ENCODE measurements around the gene MAP3K20. TPM values are rescaled to one million over a fixed set of nuclear protein-coding genes. Genes with fewer than 3 reads are reported as not detected.

The MAP3K20 gene
- total and polyA plus RNA-seq, 8 donors: 49.6 to 71.8 (median 64.6) TPM

DNA sequence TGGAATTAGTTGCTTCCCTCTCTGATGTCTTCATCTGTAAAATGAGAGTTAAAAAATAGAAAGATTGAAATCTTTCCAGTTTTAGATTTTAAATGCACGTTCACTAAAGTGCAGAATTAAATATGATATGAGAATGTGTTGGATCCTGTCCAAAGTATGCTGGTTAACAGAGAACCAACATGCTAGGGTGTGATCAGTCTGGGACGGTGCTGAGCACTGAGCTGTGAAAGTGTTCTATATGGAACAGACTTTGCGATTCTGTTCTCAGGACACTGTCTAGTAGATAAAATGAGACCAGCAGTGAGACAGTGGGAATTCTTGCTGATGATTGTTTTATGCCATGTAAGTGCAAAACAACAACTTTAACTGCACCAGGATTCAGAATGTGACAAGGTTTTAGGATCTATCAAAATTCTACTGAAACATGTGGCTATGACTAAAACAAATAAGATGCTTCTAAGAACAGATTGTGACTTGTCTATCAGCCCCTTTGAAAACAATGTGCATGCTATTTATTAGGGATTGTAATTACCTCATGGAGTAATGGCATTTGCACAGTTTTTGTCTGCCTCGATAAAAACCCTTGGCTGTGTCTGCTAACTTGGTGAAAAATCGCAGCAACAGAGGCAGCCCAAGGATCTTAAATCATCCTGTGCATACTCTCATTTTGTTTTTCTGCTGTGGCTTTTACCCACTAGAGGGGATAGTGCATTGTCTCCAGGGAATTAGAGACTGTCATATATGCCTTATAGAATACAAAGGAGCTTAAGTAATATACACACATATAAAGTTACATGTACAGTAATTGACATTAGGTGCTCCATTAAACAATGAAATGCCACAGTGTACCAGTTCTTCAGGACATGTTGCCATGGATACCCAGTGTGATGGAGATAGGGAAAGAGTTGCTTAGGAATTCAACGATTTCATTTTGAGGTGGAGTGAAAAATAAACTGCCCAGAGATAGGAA lies 55.1 kb downstream of the MAP3K20 start:
- Histone ChIP-seq H3K36me3 (no peaks in the 10 kb centered on the region), H3K27ac (no peak overlapping the region), H3K4me1 (peaks cover 0 to 52% of the 10 kb centered on the region in 2 donors), H3K4me3 (no peak overlapping the region), H3K27me3 (no peaks in the 10 kb centered on the region), H3K9me3 (no peaks in the 10 kb centered on the region)
- TF ChIP-seq, protein P1, sequence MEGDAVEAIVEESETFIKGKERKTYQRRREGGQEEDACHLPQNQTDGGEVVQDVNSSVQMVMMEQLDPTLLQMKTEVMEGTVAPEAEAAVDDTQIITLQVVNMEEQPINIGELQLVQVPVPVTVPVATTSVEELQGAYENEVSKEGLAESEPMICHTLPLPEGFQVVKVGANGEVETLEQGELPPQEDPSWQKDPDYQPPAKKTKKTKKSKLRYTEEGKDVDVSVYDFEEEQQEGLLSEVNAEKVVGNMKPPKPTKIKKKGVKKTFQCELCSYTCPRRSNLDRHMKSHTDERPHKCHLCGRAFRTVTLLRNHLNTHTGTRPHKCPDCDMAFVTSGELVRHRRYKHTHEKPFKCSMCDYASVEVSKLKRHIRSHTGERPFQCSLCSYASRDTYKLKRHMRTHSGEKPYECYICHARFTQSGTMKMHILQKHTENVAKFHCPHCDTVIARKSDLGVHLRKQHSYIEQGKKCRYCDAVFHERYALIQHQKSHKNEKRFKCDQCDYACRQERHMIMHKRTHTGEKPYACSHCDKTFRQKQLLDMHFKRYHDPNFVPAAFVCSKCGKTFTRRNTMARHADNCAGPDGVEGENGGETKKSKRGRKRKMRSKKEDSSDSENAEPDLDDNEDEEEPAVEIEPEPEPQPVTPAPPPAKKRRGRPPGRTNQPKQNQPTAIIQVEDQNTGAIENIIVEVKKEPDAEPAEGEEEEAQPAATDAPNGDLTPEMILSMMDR (IDR thresholded peaks at IDR 0.05): no peak
- DNase-seq: no peak
- intact Hi-C loops (cut with DNase I): no loop called here
- ATAC-seq: peak; percentile 54

DNA sequence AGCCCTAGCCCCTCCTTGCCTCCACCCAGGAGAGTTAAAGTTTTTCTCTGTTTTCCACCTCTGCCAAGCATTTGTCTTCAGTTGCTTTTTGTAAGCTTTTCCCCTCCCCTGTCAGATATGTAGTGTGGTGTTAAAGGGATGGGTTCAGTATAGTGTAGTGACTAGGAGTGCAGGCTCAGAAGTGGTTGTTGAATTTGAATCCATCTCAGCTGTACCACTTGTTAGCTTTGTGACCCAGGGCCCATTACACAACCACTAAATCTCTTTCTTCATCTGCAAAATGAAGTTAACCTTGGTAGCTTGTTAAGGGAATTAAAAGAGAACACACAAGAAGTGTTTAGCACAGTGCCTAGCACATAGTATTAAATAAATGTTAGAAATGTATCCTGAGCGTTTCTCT lies 56.9 kb downstream of the MAP3K20 start:
- DNase-seq: no peak

DNA sequence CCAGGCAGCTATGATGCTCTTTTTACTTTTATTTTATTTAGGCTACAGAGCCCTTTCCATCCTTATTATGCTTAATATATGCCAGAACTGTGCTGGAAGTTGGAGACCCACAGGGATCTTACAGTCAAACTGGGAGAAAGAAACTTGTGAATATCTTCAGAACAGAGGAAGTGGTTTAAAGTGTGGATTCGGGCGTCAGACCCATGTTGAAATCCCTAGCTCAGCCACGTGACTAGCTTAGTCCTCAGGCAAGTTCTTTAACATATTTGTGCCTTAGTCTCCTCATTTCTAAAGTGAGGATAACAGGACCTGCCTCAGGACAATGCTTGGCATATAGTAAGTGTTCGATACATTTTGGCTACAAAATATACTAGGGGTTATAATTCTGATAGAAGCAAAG lies 59.1 kb downstream of the MAP3K20 start:
- ATAC-seq: peak; percentile 13
- intact Hi-C loops (cut with DNase I): no loop called here
- peak overlapping the region in 1 of 2 donors; percentile 60 for H3K27ac ChIP-seq
- H3K4me1 ChIP-seq: peaks cover 0 to 70% of the 10 kb centered on the region in 2 donors
- peak in 1 of 4 donors; percentile 58 for DNase-seq
- no peak overlapping the region for H3K4me3 ChIP-seq
- H3K9me3 ChIP-seq: no peaks in the 10 kb centered on the region
- no peaks in the 10 kb centered on the region for H3K27me3 ChIP-seq
- TF ChIP-seq, protein P1 (IDR thresholded peaks at IDR 0.05): no peak
- H3K36me3 ChIP-seq: no peaks in the 10 kb centered on the region

More for the DNA sequence above, 56.9 kb downstream of the MAP3K20 start:
- Histone ChIP-seq H3K9me3 (no peaks in the 10 kb centered on the region), H3K4me1 (peaks cover 0 to 59% of the 10 kb centered on the region in 2 donors), H3K27me3 (no peaks in the 10 kb centered on the region), H3K27ac (no peak overlapping the region), H3K4me3 (no peak overlapping the region), H3K36me3 (no peaks in the 10 kb centered on the region)
- TF ChIP-seq, protein P1 (IDR thresholded peaks at IDR 0.05): no peak
- ATAC-seq: peak; percentile 25
- intact Hi-C loops (cut with DNase I): no loop called here

DNA sequence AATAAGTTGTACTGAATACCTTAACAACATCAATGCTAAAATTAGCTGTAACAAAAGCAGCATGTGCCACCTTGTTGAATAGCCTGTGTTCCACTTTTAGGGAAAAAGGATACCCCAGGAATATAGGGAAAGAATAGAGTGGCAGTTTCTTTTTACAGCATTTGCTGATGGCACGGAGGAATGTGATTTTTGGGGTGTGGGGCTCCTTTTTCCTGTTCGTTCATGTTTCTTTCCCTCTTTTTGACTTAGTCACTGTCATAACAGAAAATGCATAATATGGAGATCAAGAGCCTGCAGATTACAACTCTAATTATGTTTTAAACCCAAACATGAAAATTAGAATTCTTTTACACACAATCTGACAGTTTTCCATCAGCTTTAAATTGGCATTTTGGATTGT lies 60.4 kb downstream of the MAP3K20 start:
- H3K9me3 ChIP-seq: no peaks in the 10 kb centered on the region
- no peak overlapping the region for H3K27ac ChIP-seq
- no peak for DNase-seq
- TF ChIP-seq, protein P1 (IDR thresholded peaks at IDR 0.05): no peak
- ATAC-seq: no peak
- intact Hi-C loops (cut with DNase I): no loop called here
- peaks cover 0 to 64% of the 10 kb centered on the region in 2 donors for H3K4me1 ChIP-seq
- H3K36me3 ChIP-seq: no peaks in the 10 kb centered on the region
- no peak overlapping the region for H3K4me3 ChIP-seq
- no peaks in the 10 kb centered on the region for H3K27me3 ChIP-seq

DNA sequence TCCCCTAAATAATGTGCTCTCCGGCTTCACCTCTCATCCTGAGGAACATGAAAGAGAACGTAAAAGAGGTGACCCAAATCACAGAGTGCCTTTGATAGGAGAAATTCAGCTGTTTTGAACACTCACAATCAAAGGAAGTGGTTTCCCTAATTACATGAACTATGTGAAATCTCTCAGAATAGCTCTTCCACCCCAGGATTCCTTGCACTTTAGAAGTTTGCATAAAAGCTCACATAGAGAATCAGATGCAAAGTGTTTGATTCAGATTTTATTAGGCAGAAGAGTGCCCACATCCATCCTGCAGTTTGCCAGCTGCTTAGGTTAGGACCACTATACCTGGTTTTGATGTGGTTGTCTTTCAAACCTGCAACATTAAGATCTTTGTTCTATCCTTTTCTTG lies 61.0 kb downstream of the MAP3K20 start:
- Histone ChIP-seq H3K4me3 (no peak overlapping the region), H3K36me3 (no peaks in the 10 kb centered on the region), H3K4me1 (peaks cover 0 to 64% of the 10 kb centered on the region in 2 donors), H3K27me3 (no peaks in the 10 kb centered on the region), H3K27ac (no peak overlapping the region), H3K9me3 (no peaks in the 10 kb centered on the region)
- ATAC-seq (no peak), DNase-seq (no peak)
- TF ChIP-seq, protein P1 (IDR thresholded peaks at IDR 0.05): no peak
- intact Hi-C loops (cut with DNase I): no loop called here
